ENCODE data around the gene RALA.

DNA sequence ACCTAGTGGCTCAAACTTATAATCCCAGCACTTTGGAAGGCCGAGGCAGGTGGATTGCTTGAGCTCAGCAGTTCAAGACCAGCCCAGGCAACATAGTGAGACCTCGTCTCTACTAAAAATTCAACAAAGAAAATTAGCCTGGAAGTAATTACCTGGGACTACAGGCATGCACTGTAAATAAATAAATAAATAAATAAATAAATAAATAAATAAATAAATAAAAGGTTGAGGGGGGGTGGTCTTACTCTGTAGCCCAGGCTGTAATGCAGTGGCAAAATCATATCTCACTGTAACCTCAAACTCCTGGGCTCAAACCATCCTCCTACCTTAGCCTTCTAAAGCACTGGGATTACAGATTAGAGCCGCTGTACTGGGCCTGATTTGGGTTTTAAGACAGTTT is 50.5 kb downstream of the RALA start:
- TF ChIP-seq TBP (CRISPR knock-in tag; IDR thresholded peaks at IDR 0.05) = no peak
- TF ChIP-seq, protein P1, sequence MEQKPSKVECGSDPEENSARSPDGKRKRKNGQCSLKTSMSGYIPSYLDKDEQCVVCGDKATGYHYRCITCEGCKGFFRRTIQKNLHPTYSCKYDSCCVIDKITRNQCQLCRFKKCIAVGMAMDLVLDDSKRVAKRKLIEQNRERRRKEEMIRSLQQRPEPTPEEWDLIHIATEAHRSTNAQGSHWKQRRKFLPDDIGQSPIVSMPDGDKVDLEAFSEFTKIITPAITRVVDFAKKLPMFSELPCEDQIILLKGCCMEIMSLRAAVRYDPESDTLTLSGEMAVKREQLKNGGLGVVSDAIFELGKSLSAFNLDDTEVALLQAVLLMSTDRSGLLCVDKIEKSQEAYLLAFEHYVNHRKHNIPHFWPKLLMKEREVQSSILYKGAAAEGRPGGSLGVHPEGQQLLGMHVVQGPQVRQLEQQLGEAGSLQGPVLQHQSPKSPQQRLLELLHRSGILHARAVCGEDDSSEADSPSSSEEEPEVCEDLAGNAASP (CRISPR knock-in tag; IDR thresholded peaks at IDR 0.05; ENCODE audit: borderline replicate concordance) = no peak
- no peak for TF ChIP-seq TARDBP (CRISPR knock-in tag; IDR thresholded peaks at IDR 0.05)
- no peak for TF ChIP-seq NBN (conservative IDR thresholded peaks at IDR 0.05)
- TF ChIP-seq EZH2 (conservative IDR thresholded peaks at IDR 0.05; ENCODE audit: low read depth, low read length) = no peak
- TF ChIP-seq ZSCAN22 (CRISPR knock-in tag; IDR thresholded peaks at IDR 0.05) = no peak
- TF ChIP-seq MED1 (CRISPR knock-in tag; IDR thresholded peaks at IDR 0.05) = no peak
- no peak for TF ChIP-seq ZNF792 (CRISPR knock-in tag; IDR thresholded peaks at IDR 0.05)
- TF ChIP-seq, protein P2, sequence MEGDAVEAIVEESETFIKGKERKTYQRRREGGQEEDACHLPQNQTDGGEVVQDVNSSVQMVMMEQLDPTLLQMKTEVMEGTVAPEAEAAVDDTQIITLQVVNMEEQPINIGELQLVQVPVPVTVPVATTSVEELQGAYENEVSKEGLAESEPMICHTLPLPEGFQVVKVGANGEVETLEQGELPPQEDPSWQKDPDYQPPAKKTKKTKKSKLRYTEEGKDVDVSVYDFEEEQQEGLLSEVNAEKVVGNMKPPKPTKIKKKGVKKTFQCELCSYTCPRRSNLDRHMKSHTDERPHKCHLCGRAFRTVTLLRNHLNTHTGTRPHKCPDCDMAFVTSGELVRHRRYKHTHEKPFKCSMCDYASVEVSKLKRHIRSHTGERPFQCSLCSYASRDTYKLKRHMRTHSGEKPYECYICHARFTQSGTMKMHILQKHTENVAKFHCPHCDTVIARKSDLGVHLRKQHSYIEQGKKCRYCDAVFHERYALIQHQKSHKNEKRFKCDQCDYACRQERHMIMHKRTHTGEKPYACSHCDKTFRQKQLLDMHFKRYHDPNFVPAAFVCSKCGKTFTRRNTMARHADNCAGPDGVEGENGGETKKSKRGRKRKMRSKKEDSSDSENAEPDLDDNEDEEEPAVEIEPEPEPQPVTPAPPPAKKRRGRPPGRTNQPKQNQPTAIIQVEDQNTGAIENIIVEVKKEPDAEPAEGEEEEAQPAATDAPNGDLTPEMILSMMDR (CRISPR knock-in tag; IDR thresholded peaks at IDR 0.05) = no peak
- no peak for TF ChIP-seq SMAD3 (CRISPR knock-in tag; IDR thresholded peaks at IDR 0.05)
- TF ChIP-seq POLR2A (IDR thresholded peaks at IDR 0.05; ENCODE audit: insufficient read depth in 1 of 2, low read depth in 2 of 2, low read length in 2 of 2) = no peak
